NCI-H526 (cell line): Measurements from ENCODE around the gene ZNF382.
"Not testable (repeated sequence)": the region's sequence is repeated elsewhere in the genome, so short reads cannot be mapped to it uniquely, and the experiment has no call there.

Source experiments
- DNase-seq, 2 experiments: peaks; one replicate each; lab custom pipeline; 2025; lab: John Stamatoyannopoulos, UW

ZNF382 gene

GRCh38 chr19:36605101-36605876 is at the start of gene ZNF382:
ZNF382 (plus strand) TSS chr19:36605313; CDS start chr19:36609915, 4,602 bp downstream.
- DNase-seq = peak; percentile 63 to 91

DNA sequence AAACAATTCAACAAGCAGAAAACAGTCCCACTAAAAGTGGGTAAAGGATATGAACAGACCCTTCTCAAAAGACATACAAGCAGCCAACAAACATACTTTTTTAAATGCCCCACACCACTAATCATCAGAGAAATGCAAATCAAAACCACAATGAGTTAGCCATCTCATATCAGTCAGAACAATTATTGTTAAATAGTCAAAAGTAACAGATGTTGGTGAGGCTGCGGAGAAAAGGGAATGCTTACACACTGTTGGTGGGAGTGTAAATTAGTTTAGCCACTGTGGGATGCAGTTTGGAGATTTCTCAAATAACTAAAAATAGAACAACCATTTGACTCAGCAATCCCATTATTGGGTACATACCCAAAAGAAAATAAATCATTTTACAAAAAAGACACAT is 40.7 kb upstream of the ZNF382 start:
- DNase-seq = no peak

DNA sequence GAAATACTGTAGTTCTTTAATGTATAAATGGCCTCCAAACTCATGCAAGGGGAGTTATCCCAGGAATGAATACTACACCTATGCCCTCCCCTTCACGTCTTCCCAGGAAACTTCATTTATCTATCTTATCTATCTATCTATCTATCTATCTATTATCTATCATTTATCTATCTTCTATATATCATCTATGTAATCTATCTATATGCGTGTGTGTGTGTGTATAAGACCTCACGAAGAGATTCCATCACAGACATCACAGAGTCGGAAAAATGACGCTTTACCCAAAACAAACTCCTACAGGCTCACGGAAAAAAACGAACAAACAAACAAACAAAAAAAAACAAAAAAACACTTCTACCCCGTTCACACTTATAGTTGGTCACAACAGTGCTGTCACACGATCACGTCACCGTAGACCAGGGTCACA is 32.5 kb upstream of the ZNF382 start:
- no peak for DNase-seq

DNA sequence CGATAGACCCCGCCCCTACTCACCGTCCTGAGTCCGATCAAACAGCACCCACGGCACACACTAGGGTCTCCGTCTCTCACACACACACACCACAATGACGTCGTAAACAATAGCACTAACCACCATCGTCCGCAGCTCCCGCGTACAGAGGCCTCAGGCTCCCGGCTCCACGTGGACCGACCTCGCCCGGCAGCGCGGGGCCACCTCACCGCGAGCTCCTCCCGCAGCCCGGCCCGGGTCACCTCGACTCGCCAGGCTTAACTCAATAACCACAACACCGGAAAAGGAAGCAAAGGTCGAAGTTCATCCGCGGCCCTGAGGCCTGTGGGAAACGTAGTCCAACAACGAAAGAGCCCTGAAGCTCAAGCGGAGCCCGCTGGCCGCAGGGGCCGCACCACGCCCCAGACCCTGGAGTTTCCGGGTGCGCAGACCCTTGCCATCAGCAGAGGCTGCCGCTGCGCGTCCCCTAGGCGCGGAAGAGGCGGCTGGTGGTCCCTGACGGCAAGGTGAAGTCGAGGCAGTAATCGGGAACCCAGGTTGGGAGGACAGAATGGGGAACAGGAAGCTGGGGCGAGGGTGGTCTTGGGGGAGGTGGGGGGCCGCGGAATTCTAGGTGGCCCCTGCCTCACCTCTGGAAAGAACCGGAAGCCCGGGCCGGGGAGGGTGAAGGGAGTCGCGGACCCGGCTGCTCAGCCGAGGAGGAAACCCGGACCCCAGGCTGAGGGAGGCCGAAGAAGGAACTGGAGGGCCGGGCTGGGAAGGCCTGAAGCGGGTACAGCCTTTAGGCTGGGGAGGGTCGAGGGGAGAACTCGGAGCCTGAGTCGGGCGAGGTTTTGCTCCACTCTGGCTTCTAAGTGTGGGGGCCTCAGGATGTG is 31.9 kb upstream of the ZNF382 start, which contains the start of gene ZNF529:
ZNF529 (minus strand) TSS at position 273 of the 875 bp plus-strand sequence. CDS start 946 bp downstream, outside the sequence.
- DNase-seq = peak; percentile 95 to 98

- DNase-seq = peak in 1 of 2 experiments; percentile 62
Measured at GRCh38 chr19:36573895-36574720, 31.0 kb upstream of the ZNF382 start.

GRCh38 chr19:36574741-36575140 is 30.4 kb upstream of the ZNF382 start:
- DNase-seq = no peak

GRCh38 chr19:36577271-36577996 is 27.7 kb upstream of the ZNF382 start:
- DNase-seq = no peak

DNA sequence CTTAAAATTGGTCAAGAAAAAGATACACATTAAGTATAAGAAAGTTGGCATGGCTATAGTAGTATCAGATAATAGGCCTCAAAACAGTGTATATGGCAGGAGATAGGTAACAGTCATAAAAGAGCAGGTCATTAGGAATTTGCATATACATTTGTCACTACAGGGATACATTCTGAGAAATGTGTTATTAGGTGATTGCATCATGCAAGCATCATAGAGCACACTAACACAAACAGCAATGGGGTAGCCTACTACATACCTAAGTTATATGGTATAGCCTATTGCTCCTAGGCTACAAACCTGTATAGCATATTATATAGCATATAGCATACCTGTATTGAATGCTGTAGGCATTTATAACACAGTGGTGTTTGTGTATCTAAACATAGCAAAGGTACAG is 25.9 kb upstream of the ZNF382 start:
- no peak for DNase-seq

DNA sequence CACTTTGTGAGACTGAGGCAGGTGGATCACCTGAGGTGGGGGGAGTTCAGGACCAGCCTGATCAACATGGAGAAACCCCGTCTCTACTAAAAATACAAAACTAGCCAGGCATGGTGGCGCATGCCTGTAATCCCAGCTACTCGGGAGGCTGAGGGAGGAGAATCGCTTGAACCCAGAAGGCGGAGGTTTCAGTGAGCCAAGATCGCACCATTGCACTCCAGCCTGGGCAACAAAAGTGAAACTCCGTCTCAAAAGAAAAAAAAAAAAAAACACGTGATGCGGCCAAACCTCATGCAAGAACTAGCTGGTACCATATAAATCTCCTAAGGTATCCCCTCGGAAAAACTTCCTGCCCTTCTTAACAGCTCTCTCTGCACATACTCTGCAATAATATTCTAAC is 2.4 kb upstream of the ZNF382 start:
- not testable (repeated sequence) for DNase-seq

GRCh38 chr19:36604656-36605100 is 435 bp upstream of the ZNF382 start:
- DNase-seq = peak; percentile 51 to 73

DNA sequence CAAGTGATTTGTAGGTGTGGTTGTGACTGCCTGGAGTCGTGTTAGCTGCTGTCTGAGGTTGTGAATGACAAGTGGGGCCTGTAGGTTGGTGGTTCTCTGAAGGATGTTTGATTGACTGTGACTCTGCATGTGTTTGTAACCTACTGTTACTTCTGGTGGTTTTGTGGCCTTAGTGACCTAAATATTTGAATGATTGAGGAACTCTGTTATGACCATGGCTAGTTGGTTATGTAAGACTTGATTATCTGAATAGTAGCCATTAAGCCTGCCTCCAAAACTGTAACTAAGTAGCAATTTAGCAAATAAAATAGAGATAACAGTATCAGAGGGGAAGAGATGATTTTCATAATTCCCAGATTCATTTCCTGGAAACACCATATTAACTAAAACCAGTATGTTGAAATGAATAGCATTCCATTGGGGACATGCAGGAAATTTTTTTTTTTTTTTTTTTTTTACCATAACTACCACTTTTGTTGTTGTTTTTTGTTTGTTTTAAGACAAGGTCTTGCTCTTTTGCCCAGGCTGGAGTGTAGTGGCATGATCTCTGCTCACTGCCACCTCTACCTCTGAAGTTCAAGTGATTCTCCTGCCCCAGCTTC is 865 bp downstream of the ZNF382 start:
- DNase-seq = no peak

GRCh38 chr19:36627057-36627456 is 21.9 kb downstream of the ZNF382 start:
- no peak for DNase-seq

- DNase-seq = no peak
Measured at GRCh38 chr19:36635342-36635741, 30.2 kb downstream of the ZNF382 start.

- DNase-seq = no peak
Measured at GRCh38 chr19:36638862-36639510, 33.9 kb downstream of the ZNF382 start.

DNA sequence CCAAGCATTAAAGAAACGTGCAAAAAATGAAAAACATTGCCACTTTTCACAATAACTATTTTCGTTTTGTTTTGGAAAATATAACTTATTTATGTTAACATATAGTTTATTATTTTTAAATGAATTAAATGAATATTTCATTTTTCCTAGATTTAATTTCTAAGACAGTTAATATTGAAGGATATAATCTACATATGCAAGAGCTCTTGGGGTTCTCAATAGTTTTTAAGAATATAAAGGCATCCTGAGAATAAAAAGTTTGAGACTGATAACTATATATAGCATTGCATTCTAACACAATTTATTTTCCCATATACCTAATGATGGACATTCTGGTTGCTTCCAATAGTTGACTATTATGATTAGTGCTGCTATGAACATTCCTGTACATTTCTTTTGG is 41.6 kb downstream of the ZNF382 start:
- DNase-seq = no peak

DNA sequence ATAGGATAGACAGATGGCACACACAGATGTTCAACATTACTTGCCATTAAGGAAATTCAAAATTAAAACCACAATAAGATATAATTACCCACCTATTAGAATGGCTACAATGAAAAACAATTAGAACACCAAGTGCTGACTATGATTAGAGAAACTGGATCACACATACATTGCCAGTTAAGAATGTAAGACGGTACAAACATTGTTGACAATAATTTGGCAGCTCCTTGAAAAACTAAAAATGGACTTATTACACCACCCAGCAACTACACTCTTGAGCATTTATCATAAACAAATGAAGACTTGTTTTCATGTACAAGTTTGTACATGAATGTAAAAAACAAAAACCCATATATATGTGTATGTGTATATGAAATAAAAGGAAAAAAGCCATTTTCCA is 47.8 kb downstream of the ZNF382 start:
- no peak for DNase-seq

DNA sequence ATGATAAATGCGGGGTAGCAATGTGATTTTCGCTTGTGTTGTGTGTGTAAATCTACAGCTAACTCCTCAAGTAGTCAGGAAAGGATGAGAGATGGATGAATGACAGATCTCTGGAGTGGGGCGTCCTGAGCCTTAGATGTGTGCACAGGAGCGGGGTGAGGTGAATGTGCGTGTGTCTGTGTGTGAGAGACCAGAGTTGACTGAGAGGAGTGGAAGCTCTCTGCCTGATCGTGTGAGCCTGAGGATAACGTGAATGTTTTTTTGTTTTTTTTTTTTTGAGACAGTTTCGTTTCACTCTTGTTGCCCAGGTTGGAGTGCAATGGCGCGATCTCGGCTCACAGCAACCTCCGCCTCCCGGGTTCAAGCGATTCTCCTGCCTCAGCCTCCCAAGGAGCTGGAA is 60.7 kb downstream of the ZNF382 start:
- no peak for DNase-seq

- DNase-seq = no peak
Measured at GRCh38 chr19:36668646-36669045, 63.5 kb downstream of the ZNF382 start.

DNA sequence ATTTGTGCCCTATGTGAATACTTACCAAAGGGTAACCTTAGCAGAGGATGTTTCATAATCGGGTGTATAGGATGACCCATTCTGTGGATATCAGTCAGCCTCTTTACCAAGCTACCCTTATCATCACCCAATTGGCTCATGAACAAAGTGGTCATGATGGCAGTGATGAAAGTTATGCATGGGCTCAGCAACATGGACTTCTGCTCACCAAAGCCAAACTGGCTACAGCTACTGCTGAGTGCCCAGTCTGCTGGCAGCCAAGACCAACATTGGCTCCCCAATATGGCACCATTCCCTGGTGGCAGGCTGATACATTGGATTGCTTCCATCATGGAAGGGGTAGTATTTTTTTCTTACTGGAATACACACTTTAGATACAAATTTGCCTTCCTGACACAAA is 67.3 kb downstream of the ZNF382 start:
- no peak for DNase-seq

DNA sequence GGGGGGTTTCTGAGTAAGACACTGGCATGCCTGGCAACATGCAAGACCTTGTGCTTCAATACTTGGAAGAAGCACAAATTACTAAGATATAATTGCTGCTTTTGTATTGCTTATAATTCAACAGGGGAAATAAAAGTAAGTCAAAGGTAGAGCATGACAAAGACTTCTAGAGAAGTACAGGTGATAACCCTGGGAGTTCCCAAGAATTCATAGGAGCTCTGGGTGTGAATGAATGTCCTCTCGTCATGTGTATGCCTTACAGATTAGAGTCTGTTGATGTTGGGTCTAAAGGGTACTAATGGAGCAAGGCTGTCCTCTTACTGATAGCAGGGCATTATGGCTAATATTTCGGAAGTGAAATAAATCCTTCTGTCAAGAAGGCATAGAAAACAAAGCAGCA is 69.1 kb downstream of the ZNF382 start:
- DNase-seq = no peak
